HG02970 (cell line): ENCODE data around the gene PIM2.

Experiments
- ATAC-seq: cut with Tn5 transposase; IDR thresholded peaks from one replicate; pipeline ENCODE4 v1.9.1; 2021; ENCODE audit warnings: mild to moderate bottlenecking, moderate library complexity, moderate number of reproducible peaks; ENCODE audit not compliant: unreplicated experiment, low FRiP score

Gene PIM2

DNA sequence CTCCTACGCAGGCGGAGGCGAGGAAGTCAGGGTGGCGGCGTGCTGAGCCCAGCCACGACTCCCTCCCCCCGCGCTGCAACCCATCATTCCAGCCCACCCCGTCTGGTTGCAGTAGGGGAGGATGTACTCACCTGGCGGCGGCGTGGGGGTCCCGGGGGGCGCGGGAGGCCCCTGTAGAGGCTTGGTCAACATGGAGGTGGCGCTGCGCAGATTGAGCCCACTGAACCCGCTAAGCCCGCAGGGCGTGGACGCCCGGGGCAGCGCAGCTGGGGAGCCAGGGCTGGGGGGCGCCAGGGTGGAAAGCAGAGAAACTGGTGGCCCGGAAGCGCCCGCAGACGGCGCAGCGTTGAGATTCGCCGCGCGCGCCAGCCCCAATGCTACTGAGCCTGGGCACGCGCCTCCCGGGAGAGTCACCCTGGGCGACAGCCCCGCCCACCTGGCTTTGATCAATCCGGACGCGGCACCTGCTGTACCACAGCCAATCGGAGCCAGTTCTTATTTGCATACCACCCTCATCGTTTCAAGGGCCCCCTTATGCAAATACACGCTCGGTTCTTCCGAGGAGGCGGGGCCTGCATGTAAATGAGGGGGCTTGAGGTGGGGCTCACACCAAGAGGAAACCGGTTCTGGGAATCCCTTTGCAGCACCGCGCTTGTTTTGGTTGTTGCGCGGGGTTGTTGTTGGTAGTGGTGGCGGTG is at the start of gene PIM2:
Gene PIM2, minus strand, starts transcription at position 382 of the 698 bp plus-strand sequence. Its CDS starts 190 bp downstream, at position 192.
- ATAC-seq: peak; percentile 59

DNA sequence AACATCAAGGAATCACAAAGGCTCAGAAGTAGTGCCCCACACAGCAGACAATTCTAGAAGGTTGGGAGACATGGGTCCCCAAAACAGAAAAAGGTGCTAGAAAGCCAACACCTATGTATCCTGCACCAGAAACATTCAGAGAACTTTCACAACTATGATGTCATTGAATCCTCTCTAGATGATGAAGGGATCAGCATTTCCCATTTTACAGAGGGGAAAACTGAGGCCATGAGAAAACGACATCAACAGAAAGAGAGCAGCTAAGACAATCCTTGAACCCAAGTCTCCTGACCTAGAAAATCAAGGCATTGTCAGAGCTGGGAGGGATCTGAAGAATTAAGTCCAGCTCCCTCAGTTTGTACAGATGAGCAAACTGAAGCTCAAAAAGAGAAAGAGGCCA is 49.6 kb upstream of the PIM2 start:
- ATAC-seq: no peak

DNA sequence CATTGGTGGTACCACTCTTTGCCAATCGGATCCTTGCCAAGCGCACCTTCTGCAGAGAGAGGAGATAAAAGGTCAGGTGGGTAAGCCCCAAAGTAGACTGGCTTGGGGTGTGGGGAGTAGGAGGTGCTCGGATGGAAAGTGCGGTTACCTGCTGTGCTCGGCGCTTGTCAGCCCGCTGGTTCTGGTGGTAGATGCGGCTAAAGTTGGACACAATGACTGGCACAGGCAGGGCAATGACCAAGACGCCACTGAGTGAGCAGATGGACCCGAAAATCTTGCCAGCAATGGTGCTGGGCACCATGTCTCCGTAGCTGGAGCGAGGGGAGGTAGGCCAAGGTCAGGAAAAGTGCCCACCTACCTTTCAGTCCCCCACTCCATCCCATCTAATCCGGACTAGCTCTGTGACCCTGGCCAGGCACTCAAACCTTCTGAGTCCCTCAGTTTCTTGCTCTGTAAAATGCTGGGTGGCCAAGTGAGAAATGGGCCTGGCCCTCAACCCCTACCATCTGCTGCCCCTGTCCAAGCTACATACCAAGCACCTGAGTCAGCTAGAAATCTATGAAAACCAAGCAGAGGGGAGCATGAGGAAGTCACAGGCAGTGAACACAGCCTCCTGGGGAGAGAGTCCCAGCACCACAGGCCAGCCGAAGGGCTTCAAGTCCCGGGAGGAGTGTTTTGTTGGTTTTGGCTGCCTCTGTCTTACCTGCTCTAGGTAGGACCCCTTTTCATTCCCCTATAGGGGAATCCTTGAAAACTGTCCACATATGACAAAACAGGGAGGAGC is 48.2 kb upstream of the PIM2 start:
- ATAC-seq: no peak

DNA sequence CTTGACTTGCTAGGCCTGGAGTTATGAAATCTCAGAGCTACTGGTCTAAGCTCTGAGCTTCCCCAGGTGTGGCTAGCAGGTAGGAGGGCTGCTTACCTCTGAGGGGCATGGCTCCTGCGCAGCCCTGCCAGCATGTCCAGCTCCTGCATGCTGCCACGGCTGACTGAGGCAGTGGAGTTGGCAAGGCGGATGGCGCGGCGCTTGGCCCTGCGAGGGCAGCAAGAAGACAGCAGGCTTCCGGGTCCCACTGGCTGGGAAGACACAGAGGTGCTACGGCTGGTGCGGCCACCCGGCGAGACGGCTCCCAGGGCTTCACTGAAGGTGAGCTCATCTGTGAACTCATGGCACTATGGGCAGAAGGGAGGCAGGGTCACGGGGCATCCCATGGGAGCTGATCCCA is 47.1 kb upstream of the PIM2 start:
- no peak for ATAC-seq

DNA sequence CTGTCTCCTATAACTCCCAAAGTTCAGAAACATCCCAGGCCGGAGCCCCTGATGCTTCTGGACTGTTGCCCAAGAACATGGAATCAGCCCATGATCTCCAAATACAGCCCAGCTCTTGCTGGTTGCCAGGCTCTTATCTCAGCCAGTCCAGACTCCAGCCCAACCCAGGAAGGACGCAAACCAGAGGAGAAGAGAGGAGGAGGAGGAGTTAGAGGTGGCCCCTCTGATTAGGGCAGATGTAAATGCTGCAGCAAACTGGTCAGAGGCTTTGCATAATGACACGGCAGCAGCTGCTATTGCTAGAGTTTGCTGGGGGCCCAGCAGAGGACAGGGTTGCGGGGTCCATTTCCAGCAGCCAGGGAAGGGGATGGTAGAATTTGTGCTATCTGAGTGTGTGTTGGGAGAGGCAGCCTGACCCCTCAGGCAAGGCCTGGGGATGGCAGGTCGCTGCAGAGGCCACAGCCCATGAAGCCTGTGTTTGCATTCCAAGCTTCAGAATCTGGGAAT is 42.8 kb upstream of the PIM2 start:
- no peak for ATAC-seq

DNA sequence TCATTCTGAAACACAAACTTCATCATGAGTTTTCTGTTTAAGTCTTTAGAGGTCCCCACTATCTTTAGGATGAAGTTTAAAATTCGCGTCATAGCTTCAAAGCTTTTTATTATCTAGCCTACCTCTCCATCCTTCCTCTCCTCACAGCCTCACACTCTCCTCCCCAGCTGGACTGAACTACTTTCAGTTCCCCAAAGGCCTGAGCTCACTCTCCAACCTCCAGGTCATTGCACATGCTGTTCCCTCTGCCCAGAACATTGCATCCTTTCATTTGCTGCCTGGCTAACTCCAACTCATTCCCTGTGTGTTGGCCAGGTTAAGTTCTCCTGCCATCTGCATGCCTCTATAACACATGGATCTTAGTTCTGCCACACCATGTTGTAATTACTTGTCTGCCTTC is 41.5 kb upstream of the PIM2 start:
- ATAC-seq: no peak

DNA sequence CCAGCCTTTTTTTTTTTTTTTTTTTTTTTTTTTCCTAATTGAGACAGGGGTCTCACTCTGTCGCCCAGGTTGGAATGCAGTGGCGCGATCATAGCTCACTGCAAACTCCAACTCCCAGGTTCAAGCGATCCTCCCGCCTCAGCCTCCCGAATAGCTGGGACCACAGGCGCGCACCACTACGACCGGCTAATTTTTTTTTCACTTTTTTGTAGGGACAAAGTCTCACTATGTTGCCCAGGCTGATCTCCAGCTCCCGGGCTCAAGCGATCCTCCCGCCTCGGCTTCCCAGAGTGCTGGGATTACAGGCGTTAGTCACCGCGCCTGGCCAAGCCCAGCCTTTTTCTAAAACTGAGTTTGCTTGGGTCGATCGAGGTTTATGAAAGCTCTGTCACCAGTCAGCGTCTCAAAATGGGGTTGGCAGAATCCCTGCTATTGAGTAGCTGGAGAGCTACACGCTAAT is 39.8 kb upstream of the PIM2 start:
- ATAC-seq: no peak

DNA sequence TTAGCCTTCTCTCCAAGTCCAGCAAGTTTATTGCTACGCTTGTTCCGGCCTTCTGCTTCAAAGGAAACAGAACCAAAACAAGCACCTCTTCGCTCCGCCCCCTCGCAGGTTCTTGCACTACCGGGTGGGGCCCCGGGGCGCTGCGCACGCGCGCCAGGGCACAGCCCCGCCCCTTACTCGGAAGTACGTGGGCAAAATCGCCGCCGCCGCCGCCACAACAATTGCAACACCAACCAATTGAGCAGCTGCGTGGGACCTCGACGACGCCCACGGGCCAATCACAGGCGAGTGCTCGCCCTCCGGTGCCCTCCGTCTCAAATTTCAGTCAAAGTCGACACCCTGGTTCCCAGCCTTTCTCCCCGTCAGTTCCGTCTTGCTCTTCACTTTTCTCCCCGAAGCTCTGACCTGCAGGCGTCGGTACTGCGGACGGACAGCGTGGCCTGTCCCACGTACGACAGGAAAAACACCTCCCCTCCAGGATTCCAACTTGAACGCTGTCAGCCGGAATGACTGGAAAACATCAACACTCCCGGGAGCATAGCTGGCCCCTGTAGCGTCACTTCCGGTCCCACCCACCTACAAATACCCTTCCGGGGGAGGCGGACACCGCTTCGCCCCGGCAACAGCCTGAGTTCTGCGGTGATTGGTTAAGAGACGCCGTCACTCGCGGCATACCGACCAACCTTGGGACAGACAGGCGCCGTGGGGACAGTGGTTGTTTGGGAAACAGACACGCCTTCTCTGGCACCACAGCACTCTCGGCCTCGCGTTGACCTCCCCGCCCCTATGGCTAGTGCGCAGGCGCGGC is 39.2 kb upstream of the PIM2 start:
- peak; percentile 72 for ATAC-seq

DNA sequence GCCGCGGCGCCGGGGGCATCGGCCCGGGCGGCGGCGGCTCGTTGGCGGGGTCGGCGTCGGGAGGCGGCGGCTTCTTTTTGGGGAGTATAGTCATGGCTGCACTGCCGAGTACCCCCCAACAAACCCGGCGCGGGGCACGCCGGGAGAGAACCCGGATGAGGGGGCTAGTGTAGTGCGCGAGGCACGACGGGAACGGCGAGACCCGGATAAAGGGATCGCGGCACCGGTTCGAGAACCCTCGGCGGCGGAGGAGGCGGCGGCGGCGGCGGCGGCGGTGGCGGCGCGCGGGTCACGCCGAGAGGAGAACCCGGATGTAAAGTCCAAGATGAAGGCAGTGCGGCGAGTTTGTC is 38.6 kb upstream of the PIM2 start, which contains the start of gene OTUD5:
Gene OTUD5, minus strand, starts transcription at position 131 of the 350 bp plus-strand sequence. Its CDS starts 37 bp downstream, at position 94.
- peak; percentile 24 for ATAC-seq

DNA sequence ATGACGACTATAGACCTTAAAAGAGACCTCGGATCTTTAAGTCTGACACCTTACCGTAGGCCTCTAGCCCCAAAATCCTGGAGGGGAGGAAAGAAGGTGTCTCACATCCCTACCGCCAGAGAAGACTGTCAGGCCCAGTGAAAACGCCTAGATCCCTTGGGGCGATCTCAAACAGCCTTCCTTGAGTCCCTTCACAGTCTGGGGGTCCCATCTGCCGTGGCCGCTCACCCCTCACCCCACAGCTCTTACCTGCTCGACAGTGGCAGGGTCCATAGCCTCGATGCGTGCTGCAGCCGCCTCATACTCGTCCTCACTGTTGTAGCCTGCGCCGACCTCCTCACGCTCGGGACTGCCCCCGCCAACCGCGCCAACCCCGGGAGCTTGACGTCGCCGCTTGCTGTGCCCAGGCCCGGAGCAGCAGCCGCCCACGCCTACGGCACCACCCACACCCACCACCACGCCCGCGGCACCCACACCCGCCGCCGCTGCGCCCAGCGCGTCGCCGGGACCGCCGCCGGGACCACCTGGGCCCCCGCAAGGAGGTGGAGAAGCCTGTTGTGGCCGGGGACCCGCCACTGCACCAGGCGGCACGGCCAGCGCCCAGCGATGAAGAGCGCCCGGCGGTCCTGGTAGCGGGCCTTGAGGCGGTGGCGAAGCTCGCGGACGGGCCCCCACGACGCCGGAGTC is 38.0 kb upstream of the PIM2 start:
- no peak for ATAC-seq

DNA sequence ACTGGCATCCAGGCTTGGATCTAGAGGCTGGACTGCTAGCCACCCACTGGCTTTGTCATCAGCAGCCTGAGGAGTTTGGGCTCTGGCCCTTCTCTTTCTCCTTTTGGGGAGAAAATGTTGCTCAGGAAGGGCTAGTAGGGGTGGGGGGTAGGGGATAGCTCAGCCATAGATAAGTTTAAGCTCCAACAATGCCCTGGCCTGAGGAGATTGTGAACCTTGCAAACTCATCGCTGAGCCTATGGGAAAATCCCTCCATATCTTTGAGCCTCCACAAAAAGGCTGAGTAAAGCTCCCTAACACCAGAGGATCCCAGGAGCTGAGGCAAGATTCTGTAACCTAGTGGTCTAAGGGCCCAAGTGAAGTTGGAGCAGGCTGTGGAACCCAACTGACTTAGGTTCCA is 29.8 kb upstream of the PIM2 start:
- ATAC-seq: no peak

DNA sequence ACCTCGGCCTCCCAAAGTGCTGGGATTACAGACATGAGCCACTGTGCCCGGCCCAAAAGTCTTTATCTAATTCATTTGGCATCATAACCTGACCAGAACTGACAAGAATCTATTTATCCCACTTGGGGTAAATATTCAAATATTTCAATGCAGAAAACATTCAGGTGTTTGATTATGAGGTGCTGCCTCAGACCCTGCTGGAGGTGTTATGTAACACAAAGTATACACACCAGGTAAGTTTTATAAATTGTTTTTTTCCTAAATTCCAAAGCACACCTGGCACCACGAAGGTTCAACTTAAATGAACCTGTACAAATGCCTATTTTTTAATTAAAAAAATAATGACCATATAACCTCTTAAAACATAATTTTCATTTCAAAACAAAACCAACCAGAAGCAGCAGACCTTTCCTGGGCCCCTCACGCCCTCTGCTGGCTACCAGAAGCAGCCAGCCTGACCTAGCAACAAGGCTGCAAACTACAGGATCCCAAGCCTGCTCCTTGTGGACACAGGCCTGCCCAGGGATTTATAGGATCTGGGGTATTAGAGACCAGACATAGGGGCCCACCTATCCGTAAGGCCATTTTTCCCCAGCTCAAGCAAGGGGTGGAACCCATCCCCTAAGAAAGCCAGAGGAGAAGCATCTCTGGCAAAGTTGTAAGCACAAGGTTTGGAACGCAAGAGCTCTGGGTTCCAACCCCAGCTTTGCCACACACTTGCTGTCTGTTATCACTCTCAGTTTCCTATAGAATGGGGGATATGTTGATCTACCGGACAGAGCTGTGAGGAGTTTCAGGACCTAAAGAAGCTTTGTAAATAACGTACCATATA is 26.9 kb upstream of the PIM2 start:
- no peak for ATAC-seq

DNA sequence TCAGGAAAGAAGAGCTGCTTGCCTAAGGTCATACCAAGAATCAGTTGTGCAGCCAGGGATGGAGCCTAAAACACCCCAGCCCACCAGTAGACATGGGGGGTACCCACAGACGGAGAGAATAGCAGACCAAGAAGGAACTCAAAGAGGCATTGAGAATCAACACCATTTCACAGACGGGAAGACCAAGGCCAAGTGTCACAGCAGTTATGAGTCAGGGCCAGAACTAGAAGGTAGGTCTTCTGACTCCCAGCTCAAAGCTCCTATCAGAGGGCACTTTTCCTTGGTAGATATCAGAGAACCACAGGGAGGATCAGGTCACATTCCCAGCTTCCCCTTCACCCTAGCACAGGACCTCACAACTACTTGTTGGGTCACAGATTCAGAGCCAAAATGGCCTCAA is 24.1 kb upstream of the PIM2 start:
- no peak for ATAC-seq

DNA sequence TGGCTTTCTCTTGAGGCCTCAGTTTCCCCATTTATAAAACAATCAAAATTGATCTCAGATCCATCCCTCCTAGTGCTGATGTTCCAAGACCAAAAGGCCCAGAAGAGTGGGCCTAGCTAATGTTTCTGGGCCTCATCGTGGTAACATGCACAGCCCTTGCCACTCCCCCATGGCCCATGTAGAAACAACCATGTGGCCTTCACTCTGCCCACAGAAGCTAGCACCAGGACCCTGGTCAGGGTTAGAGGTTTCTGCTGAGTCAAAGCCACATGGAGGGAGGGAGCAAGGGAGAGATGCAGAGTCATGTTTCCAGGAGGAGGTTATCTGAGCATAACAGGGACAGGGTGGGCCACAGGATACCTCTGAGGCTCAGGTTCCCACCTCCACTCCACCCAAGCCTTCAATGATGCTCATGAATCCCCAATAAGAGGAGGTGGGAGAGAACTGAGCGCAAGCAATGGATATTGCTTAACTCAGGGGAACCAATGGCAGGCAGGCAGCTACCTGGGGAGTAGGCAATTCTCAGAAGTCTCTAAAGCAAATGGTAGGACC is 21.7 kb upstream of the PIM2 start:
- no peak for ATAC-seq

DNA sequence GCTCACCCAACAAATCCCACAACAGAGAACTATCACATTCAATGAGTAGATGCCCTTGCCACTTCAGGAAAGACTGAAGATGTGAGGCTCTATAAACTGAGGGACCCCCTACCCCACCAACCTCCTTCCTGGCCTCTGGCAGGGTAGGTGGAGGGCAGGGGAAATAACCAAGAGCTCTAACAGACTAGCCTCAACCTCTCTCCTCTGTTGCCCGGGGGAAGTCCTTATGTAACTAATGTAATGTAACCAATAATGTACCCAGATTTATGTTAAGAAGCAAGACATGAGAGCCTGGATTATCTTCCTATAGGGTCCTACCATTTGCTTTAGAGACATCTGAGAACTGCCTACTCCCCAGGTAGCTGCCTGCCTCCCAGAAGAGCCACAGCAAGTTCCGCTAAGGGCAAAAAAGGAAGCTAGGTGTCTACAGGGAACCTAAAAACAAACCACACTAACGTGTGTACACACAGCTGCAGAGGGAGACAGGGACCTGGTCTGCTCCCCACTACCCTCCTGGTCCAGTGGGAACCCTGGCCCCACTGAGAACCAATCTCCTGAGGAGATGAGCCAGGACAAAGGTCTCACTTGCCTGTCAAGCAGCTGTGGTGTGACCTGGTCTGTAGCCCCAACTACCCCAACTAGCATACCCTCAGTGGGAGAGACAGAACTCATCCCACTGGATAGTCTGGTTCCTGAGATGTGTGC is 20.9 kb upstream of the PIM2 start:
- no peak for ATAC-seq

DNA sequence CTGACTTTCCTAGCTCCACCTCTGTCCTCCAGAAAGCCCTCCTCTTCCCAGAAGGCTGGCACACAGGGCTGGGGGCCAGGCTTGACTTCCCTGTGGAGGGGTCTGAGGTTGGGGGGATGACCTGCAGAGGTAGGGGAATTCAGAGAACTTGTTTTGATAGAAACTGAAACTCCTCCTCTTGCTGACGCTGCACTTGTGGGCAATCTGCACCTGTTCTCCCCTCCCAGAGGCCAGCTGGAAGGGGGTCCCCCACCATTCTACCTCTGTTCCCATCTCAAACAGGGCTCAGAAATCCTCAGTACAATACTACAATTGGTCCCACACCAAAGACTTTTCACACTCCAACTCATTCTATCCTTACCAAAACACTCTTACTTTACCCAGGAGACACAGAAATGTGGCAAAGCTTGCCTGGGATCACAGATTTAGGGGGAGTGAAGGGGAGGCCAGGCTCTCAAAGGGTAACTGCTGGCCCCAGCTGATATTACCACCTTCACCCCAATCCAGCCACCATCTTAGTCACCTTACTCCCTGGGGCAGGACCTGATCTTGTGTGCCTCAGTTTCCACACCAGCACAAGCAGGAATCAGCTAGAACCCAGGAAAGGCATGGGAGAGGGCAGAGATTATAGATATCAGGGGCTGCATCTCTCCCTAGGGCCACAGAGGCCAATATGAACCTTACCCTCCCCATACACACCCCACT is 20.0 kb upstream of the PIM2 start:
- ATAC-seq: peak; percentile 46

DNA sequence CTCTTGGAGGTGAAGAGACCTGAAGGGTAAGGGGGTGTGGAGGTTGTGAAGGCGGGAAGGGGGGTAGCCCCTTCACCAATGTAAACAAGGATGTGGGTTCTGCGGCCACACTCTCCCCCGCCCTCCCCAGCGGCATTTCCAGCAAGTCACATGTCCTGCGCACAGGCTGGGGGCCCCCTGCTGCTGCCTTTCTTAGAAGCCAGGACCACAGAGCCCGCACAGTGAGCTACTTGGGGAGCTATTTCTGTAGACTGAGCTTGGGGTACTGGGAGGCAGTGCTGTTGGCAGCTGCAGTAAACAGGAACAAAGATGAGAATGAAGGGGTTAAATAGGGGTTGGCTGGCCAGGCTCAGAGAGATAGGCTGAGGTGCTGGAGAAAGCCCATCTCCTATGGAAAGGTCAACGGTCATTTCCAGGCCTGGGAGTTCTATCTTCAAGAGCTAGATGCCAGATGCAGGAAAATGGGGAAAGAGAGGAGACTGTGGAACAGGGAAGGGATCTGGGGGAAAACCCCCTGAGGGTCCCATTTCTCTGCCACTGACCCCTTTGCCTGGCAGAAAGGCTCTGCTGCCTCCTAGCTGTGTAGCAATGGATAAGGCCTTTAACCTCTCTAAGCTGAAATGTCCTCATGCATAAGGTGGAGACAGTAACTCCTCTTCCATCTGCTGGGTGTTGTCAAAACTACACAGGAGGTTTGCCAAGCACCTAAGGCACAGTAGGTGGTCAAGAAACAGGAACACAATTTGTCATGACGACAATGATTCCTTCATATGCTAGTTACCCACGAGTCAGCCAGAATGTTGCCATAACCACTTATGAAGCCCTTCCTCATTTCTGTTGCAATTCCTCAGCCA is 18.5 kb upstream of the PIM2 start:
- peak; percentile 43 for ATAC-seq
